Stomach smooth muscle (tissue), 2 donors: Measurements from ENCODE around the gene PLEKHD1.

Experiments
- H3K27ac ChIP-seq: one replicate; pipeline ENCODE4 v1.7.0; 2013; ENCODE audit warnings: mild to moderate bottlenecking, low read length, inconsistent platforms
- H3K27me3 ChIP-seq, 2 donors: one replicate each; pipeline ENCODE4 v1.7.0; 2013; ENCODE audit warnings: low read length in 2 of 2; ENCODE audit not compliant: insufficient read depth in 2 of 2, control insufficient read depth in 1 of 2
- H3K36me3 ChIP-seq, 2 donors: one replicate each; pipeline ENCODE4 v1.7.0; 2013; ENCODE audit warnings: low read length in 2 of 2; ENCODE audit not compliant: control insufficient read depth in 2 of 2, insufficient read depth in 2 of 2
- H3K4me1 ChIP-seq: one replicate; pipeline ENCODE4 v1.7.0; 2013; ENCODE audit warnings: low read length; ENCODE audit not compliant: control insufficient read depth, insufficient read depth
- H3K4me3 ChIP-seq, 2 donors: one replicate each; pipeline ENCODE4 v1.7.0; 2013; ENCODE audit warnings: low read length in 2 of 2
- H3K9ac ChIP-seq, 2 donors: one replicate each; pipeline ENCODE4 v1.7.0; 2013; ENCODE audit warnings: low read length in 2 of 2, mild to moderate bottlenecking in 1 of 2
- H3K9me3 ChIP-seq, 2 donors: one replicate each; pipeline ENCODE4 v1.7.0; 2013; ENCODE audit warnings: low read length in 2 of 2; ENCODE audit not compliant: control insufficient read depth in 2 of 2
- donor health status: healthy.
- donor health status: Pancreatic carcinoma.

The PLEKHD1 gene

GRCh38 chr14:69484444-69485314 lies at the start of gene PLEKHD1:
TSS of gene PLEKHD1 (plus strand) at chr14:69484728. CDS start at chr14:69484966, 238 bp downstream.
- no peaks in the 10 kb centered on the region for H3K36me3 ChIP-seq
- H3K4me3 ChIP-seq, result peak within 1 kb of the TSS; percentile 57 to 64
- H3K27ac ChIP-seq, result no peak within 1 kb of the TSS
- H3K9ac ChIP-seq, result no peak within 1 kb of the TSS
- H3K27me3 ChIP-seq, result peaks cover 32 to 34% of the 10 kb centered on the region in 2 donors
- peaks cover 18% of the 10 kb centered on the region for H3K4me1 ChIP-seq
- H3K9me3 ChIP-seq, result no peaks in the 10 kb centered on the region

- Histone ChIP-seq H3K4me3 (no peak overlapping the region), H3K9ac (no peak overlapping the region), H3K36me3 (peaks cover 0 to 8% of the 10 kb centered on the region in 2 donors), H3K4me1 (no peaks in the 10 kb centered on the region), H3K27me3 (no peaks in the 10 kb centered on the region), H3K9me3 (no peaks in the 10 kb centered on the region), H3K27ac (no peak overlapping the region)
Observed at GRCh38 chr14:69439521-69440270, 44.8 kb upstream of the PLEKHD1 start.

- H3K27me3 ChIP-seq, result no peaks in the 10 kb centered on the region
- H3K27ac ChIP-seq, result no peak overlapping the region
- no peak overlapping the region for H3K9ac ChIP-seq
- peaks cover 0 to 8% of the 10 kb centered on the region in 2 donors for H3K36me3 ChIP-seq
- no peaks in the 10 kb centered on the region for H3K4me1 ChIP-seq
- H3K9me3 ChIP-seq, result no peaks in the 10 kb centered on the region
- H3K4me3 ChIP-seq, result no peak overlapping the region
Observed at GRCh38 chr14:69441948-69442347, 42.6 kb upstream of the PLEKHD1 start.

GRCh38 chr14:69443296-69443805 lies 41.2 kb upstream of the PLEKHD1 start:
- H3K4me3 ChIP-seq, result no peak overlapping the region
- H3K9me3 ChIP-seq, result no peaks in the 10 kb centered on the region
- H3K4me1 ChIP-seq, result no peaks in the 10 kb centered on the region
- H3K27ac ChIP-seq, result no peak overlapping the region
- no peaks in the 10 kb centered on the region for H3K27me3 ChIP-seq
- H3K9ac ChIP-seq, result no peak overlapping the region
- peaks cover 0 to 8% of the 10 kb centered on the region in 2 donors for H3K36me3 ChIP-seq

GRCh38 chr14:69449216-69449615 lies 35.3 kb upstream of the PLEKHD1 start:
- H3K9me3 ChIP-seq, result no peaks in the 10 kb centered on the region
- H3K36me3 ChIP-seq, result peaks cover 3 to 4% of the 10 kb centered on the region in 2 donors
- H3K27ac ChIP-seq, result no peak overlapping the region
- no peak overlapping the region for H3K4me3 ChIP-seq
- H3K9ac ChIP-seq, result no peak overlapping the region
- no peaks in the 10 kb centered on the region for H3K27me3 ChIP-seq
- H3K4me1 ChIP-seq, result no peaks in the 10 kb centered on the region

GRCh38 chr14:69451941-69452340 lies 32.6 kb upstream of the PLEKHD1 start:
- Histone ChIP-seq H3K36me3 (peaks cover 5 to 17% of the 10 kb centered on the region in 2 donors), H3K4me1 (no peaks in the 10 kb centered on the region), H3K4me3 (no peak overlapping the region)

GRCh38 chr14:69458350-69458749 lies 26.2 kb upstream of the PLEKHD1 start:
- no peaks in the 10 kb centered on the region for H3K9me3 ChIP-seq
- H3K4me1 ChIP-seq, result no peaks in the 10 kb centered on the region
- no peak overlapping the region for H3K27ac ChIP-seq
- no peak overlapping the region for H3K9ac ChIP-seq
- peaks cover 18 to 30% of the 10 kb centered on the region in 2 donors for H3K36me3 ChIP-seq
- no peak overlapping the region for H3K4me3 ChIP-seq
- no peaks in the 10 kb centered on the region for H3K27me3 ChIP-seq

More at GRCh38 chr14:69451941-69452340, 32.6 kb upstream of the PLEKHD1 start:
- no peak overlapping the region for H3K9ac ChIP-seq
- H3K27me3 ChIP-seq, result no peaks in the 10 kb centered on the region
- H3K27ac ChIP-seq, result no peak overlapping the region
- H3K9me3 ChIP-seq, result no peaks in the 10 kb centered on the region

- Histone ChIP-seq H3K36me3 (peaks cover 18 to 26% of the 10 kb centered on the region in 2 donors), H3K9me3 (no peaks in the 10 kb centered on the region), H3K9ac (no peak overlapping the region), H3K27me3 (no peaks in the 10 kb centered on the region), H3K27ac (no peak overlapping the region), H3K4me1 (no peaks in the 10 kb centered on the region), H3K4me3 (no peak overlapping the region)
Observed at GRCh38 chr14:69459122-69459521, 25.4 kb upstream of the PLEKHD1 start.

GRCh38 chr14:69460093-69460701 lies 24.3 kb upstream of the PLEKHD1 start:
- H3K27me3 ChIP-seq, result no peaks in the 10 kb centered on the region
- H3K4me1 ChIP-seq, result no peaks in the 10 kb centered on the region
- H3K36me3 ChIP-seq, result peaks cover 18 to 26% of the 10 kb centered on the region in 2 donors
- no peaks in the 10 kb centered on the region for H3K9me3 ChIP-seq
- H3K27ac ChIP-seq, result no peak overlapping the region
- no peak overlapping the region for H3K4me3 ChIP-seq
- no peak overlapping the region for H3K9ac ChIP-seq

- H3K9ac ChIP-seq, result no peak overlapping the region
Observed at GRCh38 chr14:69464379-69464778, 20.1 kb upstream of the PLEKHD1 start.

More at GRCh38 chr14:69464379-69464778, 20.1 kb upstream of the PLEKHD1 start:
- Histone ChIP-seq H3K27ac (no peak overlapping the region), H3K36me3 (peaks cover 2 to 3% of the 10 kb centered on the region in 2 donors), H3K4me1 (no peaks in the 10 kb centered on the region), H3K9me3 (no peaks in the 10 kb centered on the region), H3K27me3 (no peaks in the 10 kb centered on the region), H3K4me3 (no peak overlapping the region)
